Adrenal gland (tissue), 5 donors: ENCODE measurements around the gene LEMD1.

ENCODE experiments used
- POLR2A ChIP-seq, 2 donors: fragments of 450-650 bp; IDR thresholded peaks; one replicate each; pipeline ENCODE4 v1.6.1; 2017; ENCODE audit warnings: antibody characterized with exemption in 2 of 2, mild to moderate bottlenecking in 2 of 2, moderate library complexity in 1 of 2
- TF ChIP-seq, protein P1 (sequence below), 6 experiments: fragments of 450-650 bp in 4 of 6; fragments of 200-600 bp in 2 of 6; sonication (generic) in 1 of 6; IDR thresholded peaks; 1 replicate in 5 of 6; 2 replicates in 1 of 6; pipeline versions ENCODE4 v1.5.1 to v1.8.0; 2016 to 2021; ENCODE audit warnings: antibody characterized with exemption in 6 of 6, mild to moderate bottlenecking in 2 of 6, moderate library complexity in 1 of 6
- donor health status: DM: no; HTN: no; CAD: no.

DNA sequence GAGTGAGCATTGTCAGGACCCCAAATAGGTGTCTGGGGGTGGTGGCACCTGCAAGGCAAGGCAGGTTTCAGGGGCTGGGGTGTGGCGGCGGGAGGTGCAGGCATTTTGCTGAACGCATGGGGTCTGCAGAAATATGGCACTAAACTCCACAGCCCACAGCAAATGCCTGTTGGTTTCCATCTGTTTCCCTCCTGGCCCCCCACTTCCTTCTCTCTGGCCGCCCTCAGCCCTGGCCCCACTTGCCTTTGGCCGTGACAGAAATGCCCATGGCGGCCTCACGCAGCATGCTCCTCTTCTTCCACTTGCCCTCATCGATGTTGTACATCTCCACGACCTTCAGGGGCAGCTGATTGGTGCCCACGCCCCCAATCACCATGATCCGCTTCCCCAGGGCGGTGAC, 78.9 kb downstream of the LEMD1 start:
- TF ChIP-seq, protein P1, sequence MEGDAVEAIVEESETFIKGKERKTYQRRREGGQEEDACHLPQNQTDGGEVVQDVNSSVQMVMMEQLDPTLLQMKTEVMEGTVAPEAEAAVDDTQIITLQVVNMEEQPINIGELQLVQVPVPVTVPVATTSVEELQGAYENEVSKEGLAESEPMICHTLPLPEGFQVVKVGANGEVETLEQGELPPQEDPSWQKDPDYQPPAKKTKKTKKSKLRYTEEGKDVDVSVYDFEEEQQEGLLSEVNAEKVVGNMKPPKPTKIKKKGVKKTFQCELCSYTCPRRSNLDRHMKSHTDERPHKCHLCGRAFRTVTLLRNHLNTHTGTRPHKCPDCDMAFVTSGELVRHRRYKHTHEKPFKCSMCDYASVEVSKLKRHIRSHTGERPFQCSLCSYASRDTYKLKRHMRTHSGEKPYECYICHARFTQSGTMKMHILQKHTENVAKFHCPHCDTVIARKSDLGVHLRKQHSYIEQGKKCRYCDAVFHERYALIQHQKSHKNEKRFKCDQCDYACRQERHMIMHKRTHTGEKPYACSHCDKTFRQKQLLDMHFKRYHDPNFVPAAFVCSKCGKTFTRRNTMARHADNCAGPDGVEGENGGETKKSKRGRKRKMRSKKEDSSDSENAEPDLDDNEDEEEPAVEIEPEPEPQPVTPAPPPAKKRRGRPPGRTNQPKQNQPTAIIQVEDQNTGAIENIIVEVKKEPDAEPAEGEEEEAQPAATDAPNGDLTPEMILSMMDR (IDR thresholded peaks at IDR 0.05): no peak
- no peak for TF ChIP-seq POLR2A (IDR thresholded peaks at IDR 0.05)
